HG03159 (cell line): ENCODE data around the gene BYSL.
A peak's percentile ranks its signal among the peaks of the same experiment; 100 is the strongest.
"Not testable (repeated sequence)": the region's sequence is repeated elsewhere in the genome, so short reads cannot be mapped to it uniquely, and the experiment has no call there.

Source experiments
- ATAC-seq: cut with Tn5 transposase; IDR thresholded peaks from one replicate; pipeline ENCODE4 v1.9.1; 2021; ENCODE audit warnings: mild to moderate bottlenecking, moderate library complexity; ENCODE audit not compliant: unreplicated experiment

BYSL gene

GRCh38 chr6:41941280-41942066, 20.2 kb downstream of the BYSL start, which contains the start of gene CCND3:
Gene CCND3 (minus strand): TSS chr6:41941808. CDS start chr6:41941649, 159 bp downstream.
- ATAC-seq, result peak; percentile 81

- ATAC-seq, result no peak
These were observed 21.0 kb downstream of the BYSL start for GRCh38 chr6:41942067-41942851.

- not testable (repeated sequence) for ATAC-seq
These were observed 21.6 kb downstream of the BYSL start for GRCh38 chr6:41942882-41943281.

- ATAC-seq, result no peak
These were observed 22.2 kb downstream of the BYSL start for GRCh38 chr6:41943456-41943855.

- no peak for ATAC-seq
These were observed 26.4 kb downstream of the BYSL start for GRCh38 chr6:41947581-41948220.

- no peak for ATAC-seq
These were observed 33.4 kb downstream of the BYSL start for GRCh38 chr6:41954668-41955067.

- ATAC-seq, result no peak
These were observed 34.1 kb downstream of the BYSL start for GRCh38 chr6:41955412-41955811.

GRCh38 chr6:41957117-41957516, 35.8 kb downstream of the BYSL start:
- ATAC-seq, result no peak

GRCh38 chr6:41958022-41958856, 36.9 kb downstream of the BYSL start:
- ATAC-seq, result no peak

- ATAC-seq, result no peak
These were observed 38.7 kb downstream of the BYSL start for GRCh38 chr6:41960028-41960427.

GRCh38 chr6:41963371-41963770, 42.1 kb downstream of the BYSL start:
- no peak for ATAC-seq

- no peak for ATAC-seq
These were observed 43.0 kb downstream of the BYSL start for GRCh38 chr6:41964201-41964887.

- no peak for ATAC-seq
These were observed 44.3 kb downstream of the BYSL start for GRCh38 chr6:41965429-41966213.

- ATAC-seq, result no peak
These were observed 45.1 kb downstream of the BYSL start for GRCh38 chr6:41966214-41966920.

- ATAC-seq, result no peak
These were observed 45.6 kb downstream of the BYSL start for GRCh38 chr6:41966961-41967311.

GRCh38 chr6:41967312-41968287, 46.3 kb downstream of the BYSL start:
- no peak for ATAC-seq

GRCh38 chr6:41970436-41970846, 49.1 kb downstream of the BYSL start:
- ATAC-seq, result no peak

GRCh38 chr6:41972826-41973225, 51.5 kb downstream of the BYSL start:
- no peak for ATAC-seq
